ENCODE measurements around the gene LCN12.

DNA sequence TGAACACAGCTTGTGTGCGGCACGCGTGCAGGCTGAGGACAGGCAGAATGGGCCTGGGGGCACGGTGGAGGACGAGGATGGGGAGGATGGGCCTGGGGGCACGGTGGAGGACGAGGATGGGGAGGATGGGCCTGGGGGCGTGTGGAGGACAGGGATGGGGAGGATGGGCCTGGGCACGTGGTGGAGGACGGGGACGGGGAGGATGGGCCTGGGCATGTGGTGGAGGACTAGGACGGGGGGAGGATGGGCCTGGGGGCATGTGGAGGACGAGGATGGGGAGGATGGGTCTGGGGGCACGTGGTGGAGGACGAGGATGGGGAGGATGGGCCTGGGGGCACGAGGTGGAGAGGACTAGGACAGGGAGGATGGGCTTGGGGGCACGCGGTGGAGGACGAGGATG, 29.5 kb upstream of the LCN12 start:
- TF ChIP-seq ZNF274 (IDR thresholded peaks at IDR 0.05; ENCODE audit: low read depth, low read length) (no peak), SUZ12 (IDR thresholded peaks at IDR 0.05; ENCODE audit: extremely low read depth, insufficient read depth, insufficient read length) (no peak)
